Measurements from ENCODE around the gene DDX42.

DNA sequence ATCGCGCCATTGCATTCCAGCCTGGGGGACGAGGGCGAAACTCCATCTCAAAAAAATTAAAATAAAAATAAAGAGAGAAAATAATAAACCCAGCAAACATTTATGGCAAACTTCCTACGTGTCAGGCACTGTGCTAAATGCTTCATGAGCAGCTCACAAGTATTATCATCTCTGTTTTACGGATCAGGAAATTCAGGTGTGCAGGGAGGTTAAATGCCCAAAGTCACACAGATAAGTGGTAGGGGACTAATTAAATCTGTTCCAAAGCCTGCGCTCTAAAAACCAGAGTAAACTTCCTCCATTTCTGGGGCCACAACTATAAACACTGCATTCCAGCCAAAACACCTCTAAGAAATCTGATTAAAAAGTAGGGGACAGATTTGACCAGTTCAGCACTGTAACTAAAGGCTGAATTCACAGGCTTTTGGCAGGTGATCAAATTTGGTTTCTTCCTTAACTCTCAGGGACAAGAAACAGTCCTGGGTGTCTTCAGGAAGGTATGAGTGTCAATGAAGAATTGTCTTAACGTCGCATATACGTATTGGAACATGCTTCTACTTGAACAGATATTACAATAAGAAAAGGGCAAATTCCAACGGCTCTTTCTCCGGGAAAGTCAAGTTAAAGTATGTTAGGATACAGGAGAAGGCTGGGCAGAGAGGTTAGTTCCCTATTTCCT is 33.4 kb upstream of the DDX42 start:
- TF ChIP-seq POLR2A (IDR thresholded peaks at IDR 0.05) (no peak), POLR2AphosphoS5 (IDR thresholded peaks at IDR 0.05) (no peak), EP300 (IDR thresholded peaks at IDR 0.05) (no peak)
